ENCODE measurements around the gene TRIM45.

Gene TRIM45

DNA sequence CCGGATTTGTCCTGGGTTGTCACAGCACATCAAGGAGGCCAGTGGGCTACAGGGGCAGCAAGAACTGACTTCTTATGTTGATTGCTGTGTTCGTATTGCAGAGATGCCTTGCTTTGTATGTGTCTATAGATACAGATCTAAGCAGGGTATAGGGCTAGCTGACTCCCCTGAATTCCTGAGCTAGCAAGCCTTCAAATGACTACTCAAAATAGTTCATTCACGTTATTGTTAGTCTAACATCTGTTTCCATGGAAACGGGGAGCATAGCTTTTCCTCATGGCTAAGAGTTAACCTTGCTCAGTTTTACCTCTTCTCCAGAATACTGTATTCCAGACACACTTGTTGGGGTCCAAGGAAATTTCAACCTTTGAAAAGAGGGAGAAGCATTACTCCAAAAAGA, 24.1 kb downstream of the TRIM45 start:
- no peak for DNase-seq

DNA sequence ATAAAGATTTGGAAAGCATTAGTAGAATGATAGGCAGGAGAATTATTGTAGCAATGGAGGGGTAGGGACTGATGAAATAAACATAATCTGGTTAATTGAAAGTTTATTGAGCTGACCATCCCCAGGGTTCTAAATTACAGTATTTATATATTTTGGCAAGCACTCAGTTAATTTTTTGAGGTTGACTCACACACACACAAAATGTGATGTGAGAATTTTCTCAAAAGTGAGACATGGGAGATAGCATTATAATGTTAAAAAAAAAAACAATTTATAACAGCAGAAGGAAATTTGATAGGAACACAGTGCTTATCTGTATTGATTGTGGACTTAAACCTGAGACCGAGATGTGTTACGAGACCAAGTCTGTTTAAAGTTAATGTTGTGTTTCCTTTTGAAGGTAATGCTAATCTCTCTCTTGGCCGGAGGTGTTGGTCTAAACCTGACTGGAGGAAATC, 24.6 kb downstream of the TRIM45 start:
- DNase-seq = no peak

DNA sequence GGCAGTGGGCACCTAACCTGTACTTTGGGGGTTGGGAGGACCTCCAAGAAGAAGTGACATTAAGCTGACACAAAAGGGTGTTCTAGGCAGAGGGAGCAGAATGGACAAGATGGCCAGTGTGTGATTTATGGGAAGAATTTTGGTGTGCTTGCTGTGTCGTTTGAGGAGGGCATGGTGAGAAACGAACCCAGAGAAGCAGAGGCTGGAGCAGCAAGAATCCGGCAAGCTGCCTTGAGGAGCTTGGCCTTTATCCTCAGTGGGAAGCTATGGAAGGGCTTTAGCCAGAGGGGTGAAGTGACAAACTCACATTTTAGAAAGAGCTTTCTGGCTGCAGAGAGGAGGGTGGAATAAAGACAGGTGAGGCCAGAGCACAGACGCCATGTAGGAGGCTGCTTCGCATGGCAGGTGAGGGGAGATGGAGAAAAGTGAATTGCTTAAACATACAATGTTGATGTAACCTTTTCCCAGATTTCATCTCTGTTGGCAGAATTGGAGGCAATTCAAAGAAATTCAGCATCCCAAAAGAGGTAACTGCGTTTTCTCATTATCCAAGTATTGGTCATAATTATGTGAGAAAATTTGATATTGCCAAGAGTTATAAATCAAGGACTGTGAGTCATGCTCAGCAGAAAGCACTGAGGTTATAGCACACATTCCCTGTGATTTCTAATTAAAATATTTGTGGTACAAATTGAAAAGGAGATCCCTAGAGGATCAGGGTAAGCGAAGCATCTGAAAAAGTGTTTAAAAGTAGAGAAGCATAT, 26.5 kb downstream of the TRIM45 start:
- no peak for DNase-seq

- DNase-seq = peak in 1 of 2 experiments; percentile 47
Observed at GRCh38 chr1:117093870-117094621, 27.5 kb downstream of the TRIM45 start.

GRCh38 chr1:117093091-117093534, 28.4 kb downstream of the TRIM45 start:
- DNase-seq = no peak

- no peak for DNase-seq
Observed at GRCh38 chr1:117092594-117092993, 29.0 kb downstream of the TRIM45 start.

DNA sequence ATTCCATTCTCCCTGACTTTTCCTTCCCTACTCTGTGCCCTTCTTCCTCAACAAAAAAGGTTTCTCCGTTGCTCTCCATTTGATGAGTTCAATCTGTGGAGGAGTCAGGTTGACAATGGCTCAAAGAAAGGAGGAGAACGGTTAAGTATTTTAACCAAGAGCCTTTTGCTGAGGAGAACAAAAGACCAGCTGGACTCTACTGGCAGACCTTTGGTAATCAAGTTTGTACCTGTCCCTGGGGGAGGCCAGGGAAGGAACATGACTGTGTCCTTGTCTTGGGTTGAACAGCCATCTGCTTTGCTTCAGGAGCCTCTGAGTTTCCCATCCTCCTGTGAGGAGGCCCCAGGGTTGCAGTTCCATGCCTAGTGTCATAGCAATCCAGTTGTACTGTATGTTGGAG, 31.6 kb downstream of the TRIM45 start:
- no peak for DNase-seq

- DNase-seq = no peak
Observed at GRCh38 chr1:117087686-117088085, 33.9 kb downstream of the TRIM45 start.

DNA sequence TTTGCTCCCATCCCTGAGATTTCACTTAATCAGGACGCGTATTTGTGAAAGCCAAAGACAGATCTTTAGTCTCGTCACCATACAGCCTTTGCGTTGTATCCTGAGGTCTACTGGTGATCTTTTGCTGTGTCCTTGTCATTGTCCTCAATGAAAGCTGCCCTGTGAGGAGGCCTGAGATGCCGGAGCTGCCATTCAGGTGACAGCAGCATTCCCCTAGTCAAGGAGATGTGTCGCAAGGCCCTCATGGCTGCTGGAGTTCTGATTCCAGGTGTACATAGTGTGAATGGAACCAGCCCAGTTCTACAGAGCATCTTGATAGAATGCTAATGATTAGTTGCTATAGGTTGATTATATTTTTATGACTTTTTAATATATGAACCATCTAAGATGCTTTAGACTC, 37.3 kb downstream of the TRIM45 start:
- DNase-seq = no peak

DNA sequence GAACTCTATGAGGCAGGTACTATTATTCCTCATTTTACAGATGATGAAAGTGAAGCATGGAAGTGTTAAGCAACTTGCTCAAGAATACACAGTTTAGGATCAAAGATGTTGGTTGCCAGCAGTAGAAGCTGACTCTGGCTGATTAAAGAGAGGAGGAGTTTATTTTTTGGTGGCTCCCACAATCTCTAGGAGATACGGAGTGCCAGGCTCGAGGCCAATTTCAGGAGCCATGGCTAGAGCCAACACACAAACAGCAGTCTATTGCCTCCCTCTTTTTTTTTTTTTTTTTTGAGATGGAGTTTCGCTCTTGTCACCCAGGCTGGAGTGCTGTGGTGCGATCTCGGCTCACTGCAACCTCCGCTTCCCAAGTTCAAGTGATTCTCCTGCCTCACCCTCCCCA, 41.8 kb downstream of the TRIM45 start:
- no peak for DNase-seq

DNA sequence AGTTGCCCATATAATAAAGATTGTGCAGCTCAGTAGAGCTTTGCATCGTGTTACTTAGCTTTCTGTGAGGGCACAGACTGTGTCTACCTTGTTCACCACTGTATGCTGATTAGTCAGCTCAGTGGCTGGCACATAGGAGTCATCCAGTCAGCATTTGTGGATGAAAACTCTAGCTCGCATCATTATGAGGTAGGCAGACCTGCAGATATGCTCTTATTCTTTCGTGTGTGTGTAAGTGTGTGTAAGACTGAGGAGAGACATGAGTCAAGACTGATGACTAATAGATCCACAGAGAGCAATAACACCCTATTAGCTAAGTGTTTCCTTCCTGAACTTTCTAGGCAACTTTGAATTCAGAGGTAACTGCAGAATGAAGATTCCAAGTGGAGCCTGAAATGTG, 44.3 kb downstream of the TRIM45 start:
- peak; percentile 56 to 65 for DNase-seq

DNA sequence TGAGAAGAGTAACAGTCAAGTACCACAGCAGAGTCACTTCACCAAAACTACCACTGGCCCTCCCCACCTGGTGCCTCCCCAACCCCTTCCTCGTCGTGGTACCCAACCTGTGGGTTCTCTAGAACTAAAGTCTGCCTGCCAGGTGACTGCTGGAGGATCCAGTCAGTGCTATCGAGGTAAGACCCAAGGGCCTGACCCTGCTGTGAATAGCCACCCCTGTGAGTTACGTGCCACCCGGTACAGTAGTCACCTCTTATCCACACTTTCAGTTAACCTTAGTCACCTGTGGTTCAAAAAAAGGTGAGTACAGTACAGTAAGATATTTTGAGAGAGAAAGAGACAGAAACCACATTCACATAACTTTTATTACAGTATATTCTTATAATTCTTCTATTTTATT, 44.9 kb downstream of the TRIM45 start:
- DNase-seq = peak in 1 of 2 experiments; percentile 44

DNA sequence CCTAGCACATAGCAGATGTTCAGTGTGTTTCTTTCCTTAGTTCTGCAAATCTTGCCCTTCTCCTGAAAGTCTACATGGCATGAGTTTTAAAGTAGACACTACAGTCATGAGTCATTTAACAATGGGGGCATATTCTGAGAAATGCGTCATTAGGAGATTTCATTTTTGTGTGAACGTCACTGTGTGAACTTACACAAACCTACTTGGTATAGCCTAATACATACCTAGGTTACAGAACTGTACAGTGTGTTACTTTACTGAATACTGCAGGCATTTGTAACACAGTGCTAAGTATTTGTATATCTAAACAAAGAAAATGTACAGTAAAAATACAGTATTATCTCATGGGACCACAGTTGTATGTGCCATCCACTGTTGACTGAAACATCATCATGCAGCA, 51.4 kb downstream of the TRIM45 start:
- DNase-seq = no peak

- no peak for DNase-seq
Observed at GRCh38 chr1:117069220-117069844, 52.2 kb downstream of the TRIM45 start.

DNA sequence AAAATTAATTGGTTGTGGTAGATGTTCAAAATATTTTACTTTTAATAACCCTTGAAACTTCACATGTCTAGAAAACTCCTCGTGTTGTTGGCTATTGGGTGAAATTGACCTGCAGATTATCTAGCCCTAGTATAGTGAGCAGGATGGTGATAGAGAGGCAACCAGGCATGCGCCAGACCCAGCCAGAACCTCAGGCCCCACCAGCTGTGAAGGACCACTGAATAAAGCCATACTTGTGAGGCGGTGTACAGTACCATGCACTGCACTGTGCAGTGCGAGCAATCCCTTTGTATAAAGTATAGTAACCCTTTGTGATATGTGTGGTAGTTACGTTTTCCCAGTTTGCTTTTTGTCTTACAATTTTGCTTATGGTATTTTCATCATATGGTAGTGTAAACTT, 53.0 kb downstream of the TRIM45 start:
- DNase-seq = no peak

- peak; percentile 52 to 54 for DNase-seq
Observed at GRCh38 chr1:117067533-117068370, 53.8 kb downstream of the TRIM45 start.

- no peak for DNase-seq
Observed at GRCh38 chr1:117066367-117066766, 55.2 kb downstream of the TRIM45 start.

DNA sequence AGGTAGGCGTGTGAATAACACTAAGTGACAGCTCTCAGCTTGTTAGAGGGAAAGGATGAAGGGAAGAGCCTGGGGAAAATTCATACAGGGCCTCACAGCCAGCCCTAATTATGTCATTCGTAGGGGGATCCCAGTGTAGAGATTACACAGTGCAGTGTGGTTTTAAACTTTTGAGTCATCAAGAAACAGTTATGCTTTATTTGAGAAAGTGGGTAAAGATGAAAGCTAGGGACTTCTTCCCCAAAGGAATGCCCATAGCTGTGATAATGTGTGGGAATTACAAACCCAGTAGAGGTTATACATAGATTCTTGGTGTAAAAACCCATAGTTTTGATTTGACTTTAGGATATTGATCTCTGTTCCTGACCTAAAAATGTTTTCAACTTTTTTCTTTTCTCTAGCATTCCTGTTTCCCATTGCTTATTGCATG, 59.5 kb downstream of the TRIM45 start:
- no peak for DNase-seq
